Ovary (tissue), 3 donors: ENCODE measurements around the gene C5orf52.

Experiments
- CTCF ChIP-seq, 3 donors: fragments of 450-650 bp in 2 of 3; fragments of 200-600 bp in 1 of 3; IDR thresholded peaks; one replicate each; pipeline versions ENCODE4 v1.5.1 to v1.8.0; 2016 to 2022; ENCODE audit warnings: antibody characterized with exemption in 3 of 3, mild to moderate bottlenecking in 1 of 3
- EP300 ChIP-seq: sonication (generic); formaldehyde crosslinking; IDR thresholded peaks from one replicate; pipeline ENCODE4 v1.6.1; 2017; ENCODE audit warnings: antibody characterized with exemption
- POLR2A ChIP-seq: fragments of 450-650 bp; IDR thresholded peaks from one replicate; pipeline ENCODE4 v1.6.1; 2017; ENCODE audit warnings: antibody characterized with exemption, mild to moderate bottlenecking, moderate library complexity
- donor health status: DM: no; HTN: no; CAD: no.

- TF ChIP-seq CTCF (IDR thresholded peaks at IDR 0.05) (no peak), EP300 (no peak), POLR2A (no peak)
Observed at GRCh38 chr5:157709346-157709745, 38.0 kb downstream of the C5orf52 start.
